ENCODE data around the gene AGPAT3.

GRCh38 chr21:43916076-43916475, 51.1 kb downstream of the AGPAT3 start:
- TF ChIP-seq POLR2A (IDR thresholded peaks at IDR 0.05; ENCODE audit: low read length): no peak
- TF ChIP-seq GATA1 (IDR thresholded peaks at IDR 0.05; ENCODE audit: low read depth, low read length): no peak
